GM21447 (cell line): ENCODE results near the gene FIBCD1.

Experiments used
- ATAC-seq: cut with Tn5 transposase; IDR thresholded peaks from one replicate; pipeline ENCODE4 v1.9.1; 2021; ENCODE audit not compliant: unreplicated experiment

Gene FIBCD1

GRCh38 chr9:130938652-130939404 lies at the start of gene FIBCD1:
FIBCD1 (minus strand) TSS chr9:130939247; CDS start chr9:130938607, 640 bp downstream.
- no peak for ATAC-seq

- no peak for ATAC-seq
Measured at GRCh38 chr9:130988400-130988747, 49.3 kb upstream of the FIBCD1 start.

GRCh38 chr9:130987738-130988399 lies 48.8 kb upstream of the FIBCD1 start:
- no peak for ATAC-seq

- ATAC-seq: no peak
Measured at GRCh38 chr9:130987054-130987453, 48.0 kb upstream of the FIBCD1 start.

- ATAC-seq: no peak
Measured at GRCh38 chr9:130986356-130986965, 47.4 kb upstream of the FIBCD1 start.

GRCh38 chr9:130985606-130986162 lies 46.6 kb upstream of the FIBCD1 start:
- ATAC-seq: no peak

GRCh38 chr9:130985029-130985428 lies 46.0 kb upstream of the FIBCD1 start:
- ATAC-seq: no peak

GRCh38 chr9:130984521-130984920 lies 45.5 kb upstream of the FIBCD1 start:
- ATAC-seq: no peak

- ATAC-seq: no peak
Measured at GRCh38 chr9:130983970-130984369, 44.9 kb upstream of the FIBCD1 start.

GRCh38 chr9:130983359-130983670 lies 44.3 kb upstream of the FIBCD1 start:
- no peak for ATAC-seq

- no peak for ATAC-seq
Measured at GRCh38 chr9:130982636-130983358, 43.8 kb upstream of the FIBCD1 start.

GRCh38 chr9:130981756-130982137 lies 42.7 kb upstream of the FIBCD1 start:
- ATAC-seq: no peak

- no peak for ATAC-seq
Measured at GRCh38 chr9:130981002-130981755, 42.1 kb upstream of the FIBCD1 start.

- ATAC-seq: no peak
Measured at GRCh38 chr9:130980526-130980925, 41.5 kb upstream of the FIBCD1 start.

- no peak for ATAC-seq
Measured at GRCh38 chr9:130979591-130980385, 40.7 kb upstream of the FIBCD1 start.

- no peak for ATAC-seq
Measured at GRCh38 chr9:130977811-130978221, 38.8 kb upstream of the FIBCD1 start.

GRCh38 chr9:130975932-130976841 lies 37.1 kb upstream of the FIBCD1 start:
- ATAC-seq: no peak

GRCh38 chr9:130975156-130975555 lies 36.1 kb upstream of the FIBCD1 start:
- no peak for ATAC-seq

- ATAC-seq: no peak
Measured at GRCh38 chr9:130974697-130975096, 35.6 kb upstream of the FIBCD1 start.
